T-helper 9 cell (primary cell): ENCODE measurements around the gene TRPM5.

ENCODE experiments used
- DNase-seq: peaks from one replicate; pipeline ENCODE4 v3.0.0-alpha.2; 2020

The TRPM5 gene

GRCh38 chr11:2452321-2453012 is 8.2 kb upstream of the TRPM5 start:
- no peak for DNase-seq

- DNase-seq = no peak
These were observed 7.6 kb upstream of the TRPM5 start for GRCh38 chr11:2451916-2452315.

- no peak for DNase-seq
These were observed 7.0 kb upstream of the TRPM5 start for GRCh38 chr11:2451336-2451735.

- no peak for DNase-seq
These were observed 6.2 kb upstream of the TRPM5 start for GRCh38 chr11:2450321-2451041.

DNA sequence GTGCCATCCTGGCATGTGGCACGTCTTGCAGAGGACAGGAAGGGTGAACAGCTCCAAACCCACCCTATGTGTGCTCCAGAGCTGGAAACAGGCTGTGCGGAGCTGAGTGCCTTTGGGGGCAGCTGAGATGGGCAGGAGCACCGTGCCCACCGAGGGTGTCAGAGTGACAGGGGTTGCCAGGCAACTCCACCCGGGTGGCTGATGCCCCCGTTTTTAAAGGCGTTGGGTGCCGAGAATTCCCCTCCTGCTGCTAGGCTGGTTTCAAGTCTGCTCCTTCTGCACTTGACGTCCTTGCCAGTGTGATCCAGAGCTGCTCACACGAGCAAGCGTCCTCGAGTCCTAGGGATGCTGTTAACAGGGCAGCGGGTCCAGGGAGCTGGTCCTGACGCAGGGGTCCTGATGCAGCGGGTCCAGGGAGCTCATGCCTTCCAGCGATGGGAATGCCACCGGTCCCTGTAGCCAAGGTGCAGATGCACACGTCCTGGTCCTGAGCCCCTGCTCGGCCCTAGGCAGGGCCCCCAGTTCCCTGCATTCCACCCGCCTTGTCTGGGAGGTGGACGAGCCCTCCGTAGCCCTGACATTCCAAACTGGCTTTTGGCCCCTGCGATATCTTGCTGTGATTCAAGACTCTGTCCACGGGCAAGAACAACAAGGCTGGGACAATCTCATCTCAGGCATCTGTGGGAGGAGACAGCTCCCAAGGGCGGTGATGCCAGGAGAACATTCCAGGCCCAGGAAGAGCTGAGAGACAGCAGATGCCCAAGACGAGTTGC is 5.4 kb upstream of the TRPM5 start:
- DNase-seq = no peak

GRCh38 chr11:2448661-2449547 is 4.6 kb upstream of the TRPM5 start:
- no peak for DNase-seq

GRCh38 chr11:2447951-2448650 is 3.8 kb upstream of the TRPM5 start:
- no peak for DNase-seq

DNA sequence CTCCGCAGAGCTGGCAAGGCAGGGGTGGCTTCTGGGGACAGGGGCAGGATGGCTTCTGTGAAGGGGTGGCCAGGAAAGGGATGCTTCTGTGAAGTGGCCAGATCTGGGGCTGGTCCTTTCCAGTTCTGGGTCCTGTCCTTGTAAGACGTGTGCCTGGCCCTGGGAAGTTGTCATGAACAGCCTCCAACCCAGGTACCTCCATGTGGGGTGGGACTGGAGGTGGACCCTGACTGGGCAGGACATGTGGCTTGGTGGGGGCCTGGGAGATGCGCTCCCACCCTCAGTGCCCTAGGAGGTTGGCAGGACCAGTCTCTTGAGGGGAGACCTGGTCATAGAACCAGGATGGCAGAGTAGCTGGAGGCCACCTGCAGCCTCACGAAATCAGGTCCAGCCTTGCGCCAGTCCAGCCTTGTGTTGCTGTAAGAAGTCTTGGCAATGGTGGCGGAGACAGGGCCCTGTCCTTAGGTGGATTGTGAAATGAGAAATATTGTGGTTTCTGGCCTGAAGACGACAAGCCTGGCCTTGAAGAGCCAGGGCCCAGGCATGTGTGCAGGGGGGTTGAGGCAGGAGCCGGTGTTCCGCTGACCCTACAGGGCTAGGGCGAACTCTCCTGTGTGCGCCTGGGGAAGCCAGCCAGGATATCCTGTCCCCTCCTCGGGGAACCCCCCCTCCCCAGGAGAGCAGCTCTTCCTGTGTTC is 3.1 kb upstream of the TRPM5 start:
- no peak for DNase-seq

GRCh38 chr11:2446590-2447252 is 2.4 kb upstream of the TRPM5 start:
- no peak for DNase-seq

GRCh38 chr11:2445746-2446551 is 1.6 kb upstream of the TRPM5 start:
- no peak for DNase-seq

DNA sequence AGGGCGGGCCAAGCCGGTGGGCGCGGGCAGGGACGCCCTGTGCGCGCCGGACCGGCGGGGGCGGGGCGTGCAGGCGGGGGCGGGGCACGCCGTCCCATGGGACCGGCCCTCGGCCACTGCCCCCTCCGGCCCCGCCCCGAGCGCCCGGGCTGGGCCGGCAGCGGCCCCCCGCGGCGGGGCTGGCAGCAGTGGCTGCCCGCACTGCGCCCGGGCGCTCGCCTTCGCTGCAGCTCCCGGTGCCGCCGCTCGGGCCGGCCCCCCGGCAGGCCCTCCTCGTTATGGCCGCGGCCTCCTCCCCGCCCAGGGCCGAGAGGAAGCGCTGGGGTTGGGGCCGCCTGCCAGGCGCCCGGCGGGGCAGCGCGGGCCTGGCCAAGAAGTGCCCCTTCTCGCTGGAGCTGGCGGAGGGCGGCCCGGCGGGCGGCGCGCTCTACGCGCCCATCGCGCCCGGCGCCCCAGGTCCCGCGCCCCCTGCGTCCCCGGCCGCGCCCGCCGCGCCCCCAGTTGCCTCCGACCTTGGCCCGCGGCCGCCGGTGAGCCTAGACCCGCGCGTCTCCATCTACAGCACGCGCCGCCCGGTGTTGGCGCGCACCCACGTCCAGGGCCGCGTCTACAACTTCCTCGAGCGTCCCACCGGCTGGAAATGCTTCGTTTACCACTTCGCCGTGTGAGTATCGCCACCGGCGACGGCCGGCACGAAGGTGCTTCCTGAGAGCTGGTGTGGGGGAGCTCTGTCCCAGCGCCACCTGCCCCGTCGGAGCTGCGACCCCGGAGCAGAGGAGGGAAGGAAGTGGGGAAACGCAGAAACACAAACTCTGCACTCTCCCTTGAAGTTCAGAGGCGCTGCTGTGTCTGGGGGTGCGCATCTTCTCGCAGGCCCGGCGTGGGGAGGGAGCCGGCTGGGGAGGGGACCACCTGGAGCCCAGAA is 769 bp upstream of the TRPM5 start, which contains the start of gene KCNQ1:
Gene KCNQ1 (plus strand): TSS at position 188 of the 925 bp plus-strand sequence. CDS start 91 bp downstream, at position 279.
- DNase-seq = no peak

DNA sequence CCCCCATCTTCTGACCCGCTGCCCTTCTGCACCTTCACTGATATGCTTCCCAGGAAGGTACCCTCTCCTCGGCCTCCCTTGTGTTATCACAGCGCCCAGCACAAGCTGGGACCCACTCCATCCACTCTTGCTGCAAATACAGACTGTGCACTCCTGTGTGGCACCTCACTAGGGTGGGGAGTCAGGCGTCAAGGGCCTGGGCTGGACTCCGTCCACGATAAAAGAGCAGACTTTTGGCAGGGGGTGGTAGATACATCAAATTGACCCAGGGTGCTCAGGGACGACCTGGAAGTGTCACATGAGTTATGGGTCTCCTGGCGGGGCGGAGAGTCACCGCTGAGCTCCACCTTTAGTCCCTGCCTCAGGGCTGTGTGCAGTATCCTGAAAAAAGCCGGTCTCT is 908 bp downstream of the TRPM5 start:
- no peak for DNase-seq

DNA sequence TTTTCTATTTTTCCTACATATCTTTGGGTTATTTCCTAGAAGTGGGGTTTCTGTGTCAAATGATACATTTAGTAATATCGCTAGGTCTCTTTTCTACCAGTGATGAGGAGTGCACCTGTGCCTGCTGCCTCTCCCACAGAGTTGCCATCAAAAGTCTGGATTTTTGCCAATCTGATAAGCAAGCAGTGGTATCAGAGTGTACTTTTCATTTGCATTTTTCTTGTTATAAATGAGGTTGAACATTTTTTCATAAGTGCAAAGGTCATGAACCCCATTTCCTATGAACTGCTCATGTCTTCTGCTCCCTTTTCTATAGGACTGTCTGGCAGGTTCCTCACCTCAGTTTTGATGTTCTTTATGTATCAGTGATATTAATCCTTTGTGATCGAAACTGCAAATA is 1.7 kb downstream of the TRPM5 start:
- DNase-seq = no peak

GRCh38 chr11:2441171-2441570 is 3.1 kb downstream of the TRPM5 start:
- DNase-seq = no peak

DNA sequence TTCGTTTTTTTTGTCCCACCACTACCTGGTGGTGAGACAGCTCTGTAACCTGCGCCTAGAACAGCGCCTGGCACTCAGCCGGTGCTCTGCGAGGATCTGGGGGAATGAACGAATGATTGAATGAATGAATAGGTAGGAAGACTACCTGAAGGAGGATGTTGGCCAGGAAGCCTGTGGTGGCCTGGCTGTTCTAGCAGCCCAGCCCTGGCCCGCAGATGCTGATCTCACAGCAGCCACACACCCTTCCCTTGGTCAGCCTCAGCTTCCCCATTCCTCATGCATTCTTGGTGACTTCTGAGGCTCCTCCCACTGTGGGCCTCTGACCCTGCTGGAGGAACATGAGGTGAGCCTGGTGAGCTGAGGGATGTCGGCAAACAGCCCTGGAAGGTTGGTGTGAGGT is 3.7 kb downstream of the TRPM5 start:
- no peak for DNase-seq

DNA sequence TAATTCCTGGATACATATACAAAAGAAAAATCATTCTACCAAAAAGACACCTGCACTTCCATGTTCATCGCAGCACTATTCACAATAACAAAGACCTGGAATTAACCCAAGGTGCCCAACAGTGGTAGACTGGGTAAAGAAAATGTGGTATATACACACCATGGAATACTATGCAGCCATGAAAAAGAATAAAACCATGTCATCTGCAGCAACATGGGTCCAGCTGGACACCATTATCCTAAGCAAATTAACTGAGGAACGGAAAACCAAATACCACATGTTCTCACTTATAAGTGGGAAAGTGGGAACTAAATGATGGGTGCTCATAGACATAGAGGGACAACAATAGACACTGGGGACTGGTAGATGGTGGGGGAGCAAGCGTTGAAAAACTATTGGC is 4.5 kb downstream of the TRPM5 start:
- DNase-seq = no peak

GRCh38 chr11:2437516-2437915 is 6.8 kb downstream of the TRPM5 start:
- no peak for DNase-seq

DNA sequence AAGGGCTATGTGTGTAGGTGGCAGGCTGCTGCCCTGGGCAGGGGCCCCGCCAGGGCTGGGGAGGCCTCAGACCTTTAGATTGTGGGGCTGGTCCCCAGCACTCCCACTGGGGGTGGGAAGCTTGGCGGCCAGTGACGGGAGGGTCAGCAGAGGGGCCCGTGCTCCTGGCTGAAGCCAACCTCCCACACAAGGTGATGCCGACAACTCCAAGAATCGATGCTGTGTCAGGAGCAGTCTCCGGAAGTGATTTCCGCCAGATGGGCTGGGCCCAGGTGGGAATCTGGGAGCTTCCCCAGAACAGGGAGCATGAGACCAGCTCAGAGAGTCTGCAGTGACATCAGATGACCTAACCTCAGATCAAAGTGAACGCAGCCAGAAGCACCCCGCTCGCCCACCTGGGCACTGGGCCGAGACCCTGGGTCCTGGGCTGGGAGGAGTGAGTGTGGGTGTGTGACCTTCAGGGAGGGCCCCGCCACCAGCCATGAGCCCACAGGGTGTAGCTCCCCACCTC is 7.7 kb downstream of the TRPM5 start:
- DNase-seq = no peak
